Fibroblast of skin of left quadriceps (primary cell): Measurements from ENCODE around the gene EPGN.
"Not testable (repeated sequence)": the region's sequence is repeated elsewhere in the genome, so short reads cannot be mapped to it uniquely, and the experiment has no call there.

Source experiments
- DNase-seq, 2 experiments: peaks; one replicate each; pipeline ENCODE4 v3.0.0-alpha.2; 2013; ENCODE audit warnings: low read depth in 2 of 2

EPGN gene

GRCh38 chr4:74340421-74340820 is 32.2 kb downstream of the EPGN start:
- DNase-seq = not testable (repeated sequence)

GRCh38 chr4:74344031-74344430 is 35.8 kb downstream of the EPGN start:
- DNase-seq = no peak

- DNase-seq = no peak
Measured at GRCh38 chr4:74353858-74354257, 45.6 kb downstream of the EPGN start.

GRCh38 chr4:74357965-74358364 is 49.7 kb downstream of the EPGN start:
- DNase-seq = no peak

GRCh38 chr4:74361671-74362070 is 53.4 kb downstream of the EPGN start:
- DNase-seq = no peak

- DNase-seq = no peak
Measured at GRCh38 chr4:74362347-74362746, 54.1 kb downstream of the EPGN start.

GRCh38 chr4:74364256-74364651 is 56.0 kb downstream of the EPGN start:
- DNase-seq = no peak

- DNase-seq = peak in 1 of 2 experiments; percentile 4
Measured at GRCh38 chr4:74364652-74365491, 56.6 kb downstream of the EPGN start, which contains the start of gene EREG. Gene EREG, plus strand, starts transcription at chr4:74365145. Its CDS starts 164 bp downstream, at chr4:74365309.

- no peak for DNase-seq
Measured at GRCh38 chr4:74365761-74366160, 57.5 kb downstream of the EPGN start.
